Subcutaneous adipose tissue (tissue), 4 donors: ENCODE results near the gene RINT1. TPM values are rescaled to one million over a fixed set of nuclear protein-coding genes. Genes with fewer than 3 reads are reported as not detected.

Source experiments
- total RNA-seq, 4 donors: library from RNA; depleted of rRNA; stranded (reverse); fragments of >200 nt; gene quantifications; one replicate each; pipeline ENCODE4 v1.1.0, GENCODE V29; 2016
- TF ChIP-seq, protein P1 (sequence below): fragments of 450-650 bp; IDR thresholded peaks from one replicate; pipeline ENCODE4 v1.5.1; 2016; ENCODE audit warnings: low read depth, mild to moderate bottlenecking, control low read depth, antibody characterized with exemption, moderate library complexity

The RINT1 gene
- total RNA-seq, 4 donors from 2014 or later = 13.9 to 21.7 (median 18.6) TPM

DNA sequence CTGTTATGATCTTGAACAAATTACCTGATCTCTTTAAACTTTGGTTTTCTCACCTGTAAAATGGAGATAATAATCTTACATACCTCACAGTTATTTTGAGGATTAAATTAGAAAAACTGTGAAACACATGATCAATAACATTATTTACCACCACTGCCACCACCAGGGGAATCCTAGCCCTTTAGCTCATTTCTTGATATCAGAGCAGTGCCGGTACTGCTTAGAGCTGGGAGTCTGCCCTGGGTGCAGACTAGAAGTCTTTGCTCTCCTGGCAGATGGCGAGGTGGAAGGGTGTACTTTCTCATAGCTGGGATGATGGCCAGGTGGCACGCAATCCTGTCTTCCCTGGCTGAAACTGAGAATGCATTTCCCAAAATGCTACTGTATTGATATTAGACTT, 62.0 kb downstream of the RINT1 start:
- TF ChIP-seq, protein P1, sequence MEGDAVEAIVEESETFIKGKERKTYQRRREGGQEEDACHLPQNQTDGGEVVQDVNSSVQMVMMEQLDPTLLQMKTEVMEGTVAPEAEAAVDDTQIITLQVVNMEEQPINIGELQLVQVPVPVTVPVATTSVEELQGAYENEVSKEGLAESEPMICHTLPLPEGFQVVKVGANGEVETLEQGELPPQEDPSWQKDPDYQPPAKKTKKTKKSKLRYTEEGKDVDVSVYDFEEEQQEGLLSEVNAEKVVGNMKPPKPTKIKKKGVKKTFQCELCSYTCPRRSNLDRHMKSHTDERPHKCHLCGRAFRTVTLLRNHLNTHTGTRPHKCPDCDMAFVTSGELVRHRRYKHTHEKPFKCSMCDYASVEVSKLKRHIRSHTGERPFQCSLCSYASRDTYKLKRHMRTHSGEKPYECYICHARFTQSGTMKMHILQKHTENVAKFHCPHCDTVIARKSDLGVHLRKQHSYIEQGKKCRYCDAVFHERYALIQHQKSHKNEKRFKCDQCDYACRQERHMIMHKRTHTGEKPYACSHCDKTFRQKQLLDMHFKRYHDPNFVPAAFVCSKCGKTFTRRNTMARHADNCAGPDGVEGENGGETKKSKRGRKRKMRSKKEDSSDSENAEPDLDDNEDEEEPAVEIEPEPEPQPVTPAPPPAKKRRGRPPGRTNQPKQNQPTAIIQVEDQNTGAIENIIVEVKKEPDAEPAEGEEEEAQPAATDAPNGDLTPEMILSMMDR = no peak

DNA sequence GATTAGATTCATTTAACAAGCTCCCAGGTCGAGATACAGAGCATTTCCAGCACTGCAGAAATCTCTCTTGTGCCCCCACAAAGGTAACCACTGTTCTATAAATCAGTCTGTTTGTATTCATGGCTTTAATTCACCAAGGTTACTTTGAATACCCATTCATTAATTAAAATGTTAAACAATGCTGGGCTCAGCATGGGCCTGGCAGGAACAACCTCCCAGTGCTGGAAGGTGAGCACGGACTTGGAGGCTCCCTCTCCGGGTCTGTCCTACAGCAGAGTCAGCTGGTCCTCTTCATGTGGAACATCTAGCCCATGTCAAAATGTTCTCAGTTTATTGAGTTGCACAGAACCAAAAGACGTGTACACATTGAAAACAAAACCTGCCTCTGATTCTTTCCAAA, 64.9 kb downstream of the RINT1 start:
- TF ChIP-seq, protein P1 = no peak

DNA sequence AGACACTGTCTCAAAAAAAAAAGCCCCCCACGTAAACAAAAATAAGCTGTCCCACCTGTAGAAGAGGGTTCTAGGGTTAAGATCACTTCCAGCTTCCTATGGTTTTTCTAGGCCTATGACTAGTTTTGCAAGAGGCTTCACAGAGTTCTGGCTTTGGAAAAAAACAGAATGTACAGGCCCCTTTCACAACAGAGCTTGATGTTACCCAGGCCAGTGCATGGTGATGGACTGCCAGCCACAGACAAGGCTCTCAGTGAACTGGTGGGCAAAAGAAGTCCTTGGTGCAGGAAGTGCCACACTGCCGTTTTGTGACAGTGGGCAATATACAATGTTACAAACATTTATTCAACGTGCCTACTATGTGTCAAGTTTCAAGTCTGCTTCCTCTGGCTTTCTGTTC, 67.5 kb downstream of the RINT1 start:
- TF ChIP-seq, protein P1 = no peak

DNA sequence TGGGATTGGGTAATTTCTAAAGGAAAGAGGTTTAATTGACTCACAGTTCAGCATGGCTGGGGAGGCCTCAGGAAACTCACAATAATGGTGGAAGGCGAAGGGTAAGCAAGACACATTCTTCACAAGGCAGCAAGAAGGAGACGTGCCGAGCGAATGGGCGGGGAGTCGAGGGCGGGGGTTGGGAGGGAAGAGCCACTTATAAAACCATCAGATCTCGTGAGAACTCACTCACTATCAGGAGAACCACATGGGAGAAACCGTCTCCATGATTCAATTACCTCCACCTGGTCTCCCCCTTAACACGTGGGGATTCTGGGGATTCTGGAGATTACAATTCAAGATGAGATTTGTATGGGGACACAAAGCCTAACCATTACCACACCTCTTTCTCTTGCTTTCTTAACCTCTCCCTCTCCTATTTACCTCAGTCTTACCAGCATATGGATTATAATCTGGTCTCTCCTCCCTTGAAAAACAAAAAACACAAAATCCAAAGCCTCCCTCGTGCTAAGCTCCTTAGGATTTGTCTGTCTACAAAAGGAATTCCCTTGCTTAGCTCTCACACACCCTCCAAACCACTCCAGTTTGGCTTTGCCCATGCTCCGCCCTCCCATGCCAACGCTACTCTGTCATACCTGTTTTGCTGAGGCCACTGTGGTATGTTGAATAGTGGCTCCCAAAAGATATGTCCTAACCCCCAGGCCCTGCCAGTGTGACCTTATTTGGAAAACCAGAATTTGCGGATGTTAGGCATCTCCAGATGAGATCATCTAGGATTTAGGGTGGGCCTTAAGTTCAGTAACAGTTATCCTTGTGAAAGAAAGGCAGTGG, 68.9 kb downstream of the RINT1 start:
- TF ChIP-seq, protein P1 = no peak

DNA sequence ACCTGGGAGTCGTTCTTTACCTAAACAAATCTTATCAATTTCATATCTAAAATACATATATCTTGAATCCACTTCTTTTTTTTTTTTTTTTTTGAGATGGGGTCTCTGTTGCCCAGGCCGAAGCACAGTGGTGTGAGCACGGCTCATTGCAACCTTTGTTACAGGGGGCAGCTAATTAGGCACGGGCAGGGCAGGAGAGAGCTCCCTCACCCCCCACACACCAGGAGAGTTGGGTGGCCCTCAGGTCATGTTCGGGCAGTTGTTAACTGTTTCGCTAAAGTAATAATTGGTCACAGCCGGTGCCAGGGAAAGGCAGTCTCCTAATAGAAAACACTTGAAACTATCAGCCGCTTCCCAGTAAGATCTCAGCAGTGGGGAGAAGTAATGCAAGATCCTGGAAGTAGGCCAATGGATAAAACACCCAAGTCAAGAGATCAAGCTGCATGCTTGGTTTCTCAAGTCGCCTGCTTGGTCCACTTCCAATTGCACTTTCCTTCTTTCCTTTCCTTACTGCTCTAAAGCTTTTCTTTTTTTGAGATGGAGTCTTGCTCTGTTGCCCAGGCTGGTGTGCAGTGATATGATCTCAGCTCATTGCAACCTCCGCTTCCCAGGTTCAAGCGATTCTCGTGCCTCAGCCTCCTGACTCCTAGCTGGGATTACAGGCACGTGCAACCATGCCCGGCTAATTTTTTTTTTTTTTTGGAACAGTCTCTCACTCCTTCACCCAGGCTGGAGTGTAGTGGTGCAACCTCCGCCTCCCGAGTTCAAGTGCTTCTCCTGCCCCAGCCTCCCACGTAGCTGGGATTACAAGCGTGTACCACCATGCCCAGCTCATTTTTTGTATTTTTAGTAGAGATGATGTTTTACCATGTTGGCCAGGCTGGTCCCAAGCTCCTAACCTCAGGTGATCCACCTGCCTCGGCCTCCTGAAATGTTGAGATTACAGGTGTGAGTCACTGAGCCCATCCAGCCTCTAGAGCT, 70.6 kb downstream of the RINT1 start:
- TF ChIP-seq, protein P1 = no peak

DNA sequence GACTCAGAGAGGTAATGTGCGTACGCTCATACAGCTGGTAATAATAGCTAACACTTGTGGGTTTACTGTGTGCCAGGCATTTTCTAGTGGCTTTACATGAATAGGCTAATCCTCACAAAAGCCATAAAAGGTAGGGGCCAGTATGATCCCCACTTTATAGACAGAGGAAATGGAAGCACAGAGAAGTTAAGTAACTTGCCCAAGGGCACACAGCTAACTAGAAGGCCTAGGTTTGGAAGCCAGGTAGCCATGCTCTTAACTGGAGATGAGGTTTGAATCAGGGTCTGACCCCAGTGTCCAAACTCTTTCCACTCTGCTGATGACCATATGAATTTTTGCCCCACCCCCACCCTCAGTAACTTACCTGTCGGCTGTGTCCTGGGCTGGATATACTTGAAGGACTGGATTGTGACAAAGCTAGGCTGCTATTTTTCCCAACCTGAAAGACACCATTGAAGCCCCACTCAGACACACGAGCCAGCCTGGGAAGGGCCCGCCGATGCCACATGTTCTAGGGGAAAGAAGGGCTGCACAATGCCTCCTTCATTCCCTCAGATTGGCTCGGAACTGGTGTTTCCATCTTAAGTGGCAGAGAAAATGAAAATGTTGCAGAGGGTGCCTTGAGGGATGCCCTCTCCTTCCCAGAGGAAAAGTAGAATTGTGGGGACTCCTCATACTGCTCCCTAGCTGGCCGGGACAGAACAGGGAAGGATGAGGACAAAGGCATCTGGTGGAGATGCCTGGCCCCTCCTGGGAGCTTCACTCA, 78.3 kb downstream of the RINT1 start:
- TF ChIP-seq, protein P1 = no peak
